Panc1 (cell line): ENCODE data around the gene PLA2G2E.

Experiments used
- CTCF ChIP-seq: fragments of 450-650 bp; IDR thresholded peaks from 2 replicates; pipeline ENCODE4 v1.5.1; 2017; ENCODE audit warnings: mild to moderate bottlenecking
- POLR2AphosphoS5 ChIP-seq: IDR thresholded peaks from 2 replicates; pipeline ENCODE4 v1.6.1; 2012; ENCODE audit warnings: mild to moderate bottlenecking, low read depth, low read length, moderate library complexity
- TF ChIP-seq, protein P1 (sequence below), 2 experiments: IDR thresholded peaks; 2 replicates each; pipeline ENCODE4 v1.6.1; 2011 to 2012; ENCODE audit warnings: low read depth in 2 of 2, control low read depth in 1 of 2, low read length in 1 of 2, mild to moderate bottlenecking in 1 of 2, moderate library complexity in 1 of 2; ENCODE audit not compliant: insufficient read depth in 1 of 2

- TF ChIP-seq CTCF (no peak), POLR2AphosphoS5 (no peak)
- TF ChIP-seq, protein P1, sequence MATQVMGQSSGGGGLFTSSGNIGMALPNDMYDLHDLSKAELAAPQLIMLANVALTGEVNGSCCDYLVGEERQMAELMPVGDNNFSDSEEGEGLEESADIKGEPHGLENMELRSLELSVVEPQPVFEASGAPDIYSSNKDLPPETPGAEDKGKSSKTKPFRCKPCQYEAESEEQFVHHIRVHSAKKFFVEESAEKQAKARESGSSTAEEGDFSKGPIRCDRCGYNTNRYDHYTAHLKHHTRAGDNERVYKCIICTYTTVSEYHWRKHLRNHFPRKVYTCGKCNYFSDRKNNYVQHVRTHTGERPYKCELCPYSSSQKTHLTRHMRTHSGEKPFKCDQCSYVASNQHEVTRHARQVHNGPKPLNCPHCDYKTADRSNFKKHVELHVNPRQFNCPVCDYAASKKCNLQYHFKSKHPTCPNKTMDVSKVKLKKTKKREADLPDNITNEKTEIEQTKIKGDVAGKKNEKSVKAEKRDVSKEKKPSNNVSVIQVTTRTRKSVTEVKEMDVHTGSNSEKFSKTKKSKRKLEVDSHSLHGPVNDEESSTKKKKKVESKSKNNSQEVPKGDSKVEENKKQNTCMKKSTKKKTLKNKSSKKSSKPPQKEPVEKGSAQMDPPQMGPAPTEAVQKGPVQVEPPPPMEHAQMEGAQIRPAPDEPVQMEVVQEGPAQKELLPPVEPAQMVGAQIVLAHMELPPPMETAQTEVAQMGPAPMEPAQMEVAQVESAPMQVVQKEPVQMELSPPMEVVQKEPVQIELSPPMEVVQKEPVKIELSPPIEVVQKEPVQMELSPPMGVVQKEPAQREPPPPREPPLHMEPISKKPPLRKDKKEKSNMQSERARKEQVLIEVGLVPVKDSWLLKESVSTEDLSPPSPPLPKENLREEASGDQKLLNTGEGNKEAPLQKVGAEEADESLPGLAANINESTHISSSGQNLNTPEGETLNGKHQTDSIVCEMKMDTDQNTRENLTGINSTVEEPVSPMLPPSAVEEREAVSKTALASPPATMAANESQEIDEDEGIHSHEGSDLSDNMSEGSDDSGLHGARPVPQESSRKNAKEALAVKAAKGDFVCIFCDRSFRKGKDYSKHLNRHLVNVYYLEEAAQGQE (IDR thresholded peaks at IDR 0.05; ENCODE audit: insufficient read depth in 1 of 2, low read depth in 2 of 2, low read length in 1 of 2), result no peak
Measured at GRCh38 chr1:19907456-19907855, 16.0 kb downstream of the PLA2G2E start.
